A549 (cell line): ENCODE results near the gene COA8.

Source experiments
- E2F6 ChIP-seq: IDR thresholded peaks from 2 replicates; pipeline ENCODE4 v1.6.1; 2012; ENCODE audit warnings: low read depth, borderline replicate concordance
- EHF ChIP-seq: fragments of 250-450 bp; sonication (Bioruptor Pico); IDR thresholded peaks from 2 replicates; pipeline ENCODE4 v1.5.0; 2020; ENCODE audit warnings: mild to moderate bottlenecking
- KDM1A ChIP-seq: fragments of 200-600 bp; sonication (generic); IDR thresholded peaks from 2 replicates; pipeline ENCODE4 v1.6.1; 2016; ENCODE audit warnings: low read depth, mild to moderate bottlenecking
- RFX5 ChIP-seq: fragments of 450-650 bp; IDR thresholded peaks from 2 replicates; pipeline ENCODE4 v1.7.1; 2014; ENCODE audit warnings: antibody characterized with exemption, mild to moderate bottlenecking, moderate library complexity

DNA sequence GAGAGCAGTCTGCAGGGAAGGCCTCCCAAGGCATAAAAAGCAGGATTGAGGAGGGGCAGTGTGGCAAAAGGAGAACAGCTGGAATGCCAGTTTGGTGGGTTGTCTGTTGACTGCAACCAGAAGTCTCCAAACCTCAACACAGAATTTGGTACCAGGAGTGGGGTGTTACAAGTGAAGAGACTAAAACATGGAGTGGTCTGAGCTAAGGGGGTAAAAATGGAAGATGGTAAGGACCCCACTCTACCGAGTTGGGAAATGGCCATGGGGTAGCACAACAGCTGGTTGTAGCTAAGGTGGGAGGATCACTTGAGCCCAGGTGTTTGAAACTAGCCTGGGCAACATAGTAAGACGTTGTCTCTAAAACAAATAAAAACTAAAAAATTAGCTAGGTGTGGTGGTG, 48.5 kb downstream of the COA8 start:
- TF ChIP-seq E2F6 (no peak), RFX5 (no peak), EHF (CRISPR knock-in tag) (no peak), KDM1A (no peak)
